ENCODE data around the gene TRAF3IP3. TPM values are rescaled to one million over a fixed set of nuclear protein-coding genes. Genes with fewer than 3 reads are reported as not detected.

TRAF3IP3 gene
- polyA plus RNA-seq, 1 experiment = not detected

DNA sequence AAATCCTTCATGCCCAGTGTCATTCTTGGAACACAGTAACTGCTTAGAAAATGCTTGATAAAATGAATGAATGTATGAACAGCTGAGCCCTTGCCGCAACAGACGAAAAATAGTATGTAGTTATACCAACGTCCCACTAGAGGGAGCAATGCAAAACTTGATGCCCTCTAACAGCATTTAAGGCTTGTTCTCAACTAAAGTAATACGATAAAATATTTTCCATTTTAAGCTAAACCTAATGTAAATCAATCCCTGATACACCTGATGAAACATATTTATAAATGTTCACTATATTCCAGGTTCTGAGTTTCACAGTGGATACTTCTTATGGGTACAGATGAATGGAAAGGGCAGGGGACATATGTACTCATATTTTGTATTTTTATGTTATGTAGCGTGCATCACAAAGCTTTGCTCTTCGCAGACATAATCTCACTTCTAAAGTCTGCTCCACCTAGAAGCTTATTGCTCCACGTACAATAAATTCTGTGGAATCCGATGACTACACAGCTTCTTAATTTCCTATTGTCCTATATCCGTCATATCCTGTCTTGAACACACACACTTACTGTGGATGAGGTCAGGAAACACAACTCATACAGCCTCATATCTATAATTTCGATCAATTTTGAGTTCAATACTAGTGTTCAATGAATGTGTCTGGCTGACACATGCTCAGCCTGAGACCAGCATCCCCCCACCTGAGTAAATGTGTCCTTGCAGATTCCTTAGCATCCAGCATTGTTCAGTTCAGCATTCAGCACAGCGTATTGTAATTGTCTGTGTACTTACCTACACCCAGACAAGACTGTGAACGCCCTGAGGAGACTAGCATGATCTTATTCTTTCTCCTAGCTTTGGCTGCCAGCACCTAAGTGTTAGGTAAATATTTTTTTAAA, 67.5 kb downstream of the TRAF3IP3 start:
- CTCF ChIA-PET = interaction anchor here (0.6 to 3.6 kb wide), 36 partner anchors 8 to 1317 kb away, joined by 3 to 27 read pairs (median 4); partner anchors contain the start of gene IRF6

DNA sequence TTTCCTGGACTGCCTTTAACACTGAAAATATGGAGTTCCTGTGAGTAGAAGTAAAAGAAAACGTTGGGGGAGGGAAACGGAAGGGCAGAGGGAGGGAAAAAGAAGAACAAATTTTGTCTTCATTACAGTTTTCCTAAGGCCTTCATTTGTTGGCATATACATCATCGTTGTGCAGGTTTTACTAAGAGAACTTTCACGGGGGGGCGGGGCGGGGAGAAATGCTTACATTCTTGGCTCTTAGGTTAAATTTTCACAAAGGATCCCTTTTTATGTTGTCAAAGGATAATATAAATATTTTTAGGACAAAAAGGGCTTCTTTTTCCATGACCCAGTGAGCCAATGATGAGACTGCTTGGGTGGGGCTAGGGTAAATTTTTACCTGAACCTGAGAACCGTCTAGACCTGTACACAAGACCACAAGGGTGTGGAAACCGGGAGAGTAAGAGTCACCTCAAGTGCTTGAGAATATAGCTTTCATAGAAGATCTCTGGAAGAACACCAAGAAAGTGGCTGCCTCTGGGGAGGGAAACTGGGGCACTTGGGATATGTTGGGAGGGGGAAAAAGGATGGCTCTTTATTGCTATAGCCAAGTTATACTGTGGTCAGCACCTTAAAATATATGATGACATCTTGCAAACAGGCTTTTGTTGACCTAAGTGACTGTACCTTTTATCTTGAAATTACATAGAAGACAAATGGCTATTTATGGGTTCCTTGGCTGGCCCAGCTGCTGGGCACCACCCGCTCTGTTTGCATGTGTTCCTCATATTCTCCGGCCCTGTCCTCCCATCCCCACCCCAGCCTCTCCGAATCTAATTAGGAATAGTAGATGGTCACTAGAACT, 70.0 kb downstream of the TRAF3IP3 start:
- CTCF ChIA-PET = interaction anchor here (1.0 to 2.2 kb wide), 2 partner anchors 8 to 80 kb away, joined by 3 to 9 read pairs; no protein-coding TSS in a partner anchor
- POLR2A ChIA-PET = no interaction called here
- Histone ChIP-seq H3K4me3 (ENCODE audit: low read depth, low read length) (no peak overlapping the region), H3K27me3 (ENCODE audit: control insufficient read depth, insufficient read depth, low read length) (no peaks in the 10 kb centered on the region), H3K36me3 (ENCODE audit: control insufficient read depth, insufficient read depth, low read length) (no peaks in the 10 kb centered on the region)
- TF ChIP-seq, protein P1, sequence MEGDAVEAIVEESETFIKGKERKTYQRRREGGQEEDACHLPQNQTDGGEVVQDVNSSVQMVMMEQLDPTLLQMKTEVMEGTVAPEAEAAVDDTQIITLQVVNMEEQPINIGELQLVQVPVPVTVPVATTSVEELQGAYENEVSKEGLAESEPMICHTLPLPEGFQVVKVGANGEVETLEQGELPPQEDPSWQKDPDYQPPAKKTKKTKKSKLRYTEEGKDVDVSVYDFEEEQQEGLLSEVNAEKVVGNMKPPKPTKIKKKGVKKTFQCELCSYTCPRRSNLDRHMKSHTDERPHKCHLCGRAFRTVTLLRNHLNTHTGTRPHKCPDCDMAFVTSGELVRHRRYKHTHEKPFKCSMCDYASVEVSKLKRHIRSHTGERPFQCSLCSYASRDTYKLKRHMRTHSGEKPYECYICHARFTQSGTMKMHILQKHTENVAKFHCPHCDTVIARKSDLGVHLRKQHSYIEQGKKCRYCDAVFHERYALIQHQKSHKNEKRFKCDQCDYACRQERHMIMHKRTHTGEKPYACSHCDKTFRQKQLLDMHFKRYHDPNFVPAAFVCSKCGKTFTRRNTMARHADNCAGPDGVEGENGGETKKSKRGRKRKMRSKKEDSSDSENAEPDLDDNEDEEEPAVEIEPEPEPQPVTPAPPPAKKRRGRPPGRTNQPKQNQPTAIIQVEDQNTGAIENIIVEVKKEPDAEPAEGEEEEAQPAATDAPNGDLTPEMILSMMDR (IDR thresholded peaks at IDR 0.05; ENCODE audit: insufficient read depth, low read depth, low read length) = no peak
- DNase-seq (ENCODE audit: low read depth) = no peak

More for the DNA sequence above, 67.5 kb downstream of the TRAF3IP3 start:
- H3K27me3 ChIP-seq (ENCODE audit: control insufficient read depth, insufficient read depth, low read length) = no peaks in the 10 kb centered on the region
- POLR2A ChIA-PET = interaction anchor here (0.6 kb wide), 1 partner anchor 308 kb away, joined by 3 read pairs; no protein-coding TSS in a partner anchor
- DNase-seq (ENCODE audit: low read depth) = no peak
- TF ChIP-seq, protein P1 (IDR thresholded peaks at IDR 0.05; ENCODE audit: insufficient read depth, low read depth, low read length) = peak; percentile 78
- H3K4me3 ChIP-seq (ENCODE audit: low read depth, low read length) = no peak overlapping the region
- no peaks in the 10 kb centered on the region for H3K36me3 ChIP-seq (ENCODE audit: control insufficient read depth, insufficient read depth, low read length)

DNA sequence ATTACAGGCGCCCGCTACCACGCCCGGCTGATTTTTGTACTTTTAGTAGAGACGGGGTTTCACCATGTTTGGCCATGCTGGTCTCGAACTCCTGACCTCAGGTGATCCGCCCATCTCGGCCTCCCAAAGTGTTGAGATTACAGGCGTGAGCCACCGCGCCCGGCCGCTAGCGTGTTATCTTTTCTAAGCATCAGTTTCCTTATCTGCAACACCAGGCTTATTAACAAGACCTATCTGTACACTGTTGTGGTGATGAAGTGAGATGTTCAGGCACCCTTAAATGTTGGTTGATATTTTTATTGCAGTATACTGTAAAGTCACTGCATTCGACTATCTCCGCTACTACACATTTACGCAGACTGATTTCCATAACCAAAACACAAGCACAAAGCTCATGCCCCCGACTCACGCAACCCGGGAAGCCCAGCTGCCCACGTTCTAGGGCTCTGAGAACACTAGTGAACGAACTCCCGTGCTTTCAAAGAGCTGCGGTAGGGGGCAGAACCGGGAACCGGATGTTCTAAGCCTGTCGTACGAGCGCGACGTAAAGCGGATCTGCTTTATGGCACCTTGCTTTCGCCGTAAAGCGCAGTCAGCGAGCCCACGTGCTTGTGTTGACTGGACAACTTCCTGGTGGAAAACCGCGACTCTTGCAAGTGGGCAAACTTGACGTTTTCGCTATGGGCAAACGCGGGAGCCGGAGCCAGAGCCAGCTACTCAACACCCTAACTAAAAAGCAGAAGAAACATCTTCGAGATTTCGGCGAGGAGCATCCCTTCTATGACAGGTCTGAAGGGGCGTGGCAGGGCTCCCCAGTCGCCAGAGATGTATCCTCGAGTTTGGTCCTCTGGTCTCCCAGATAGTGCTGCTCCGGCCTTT, 71.8 kb downstream of the TRAF3IP3 start, which contains the start of gene UTP25:
Gene UTP25 (plus strand): TSS at position 589 of the 879 bp plus-strand sequence. CDS start 92 bp downstream, at position 681.
- peak; percentile 81 for DNase-seq (ENCODE audit: low read depth)
- ChIA-PET CTCF (interaction anchor here (0.6 to 3.9 kb wide), 9 partner anchors 10 to 172 kb away, joined by 3 to 16 read pairs (median 4); no protein-coding TSS in a partner anchor), POLR2A (no interaction called here)
- Histone ChIP-seq H3K36me3 (ENCODE audit: control insufficient read depth, insufficient read depth, low read length) (no peaks in the 10 kb centered on the region), H3K4me3 (ENCODE audit: low read depth, low read length) (peak within 1 kb of the TSS; percentile 72), H3K27me3 (ENCODE audit: control insufficient read depth, insufficient read depth, low read length) (no peaks in the 10 kb centered on the region)
- TF ChIP-seq, protein P1 (IDR thresholded peaks at IDR 0.05; ENCODE audit: insufficient read depth, low read depth, low read length) = peak; percentile 83

DNA sequence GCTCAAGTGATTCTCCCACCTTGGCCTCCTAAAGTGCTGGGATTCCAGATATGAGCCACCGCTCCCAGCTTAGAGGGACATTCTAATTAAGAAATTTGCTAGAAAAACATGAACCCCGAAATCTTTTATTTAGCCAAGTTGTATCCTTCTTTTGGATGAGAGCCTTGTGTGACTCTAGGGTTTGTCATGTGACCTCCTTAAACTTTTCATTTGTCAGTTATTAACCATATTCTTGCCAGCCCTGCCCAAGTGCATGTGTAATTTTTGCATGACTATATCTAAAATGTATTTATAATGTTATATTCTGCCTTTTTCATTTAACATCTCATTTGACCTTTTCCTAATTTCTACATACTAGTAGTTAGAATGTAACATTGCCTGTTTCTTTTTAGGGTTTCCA, 73.9 kb downstream of the TRAF3IP3 start:
- CTCF ChIA-PET = interaction anchor here (3.9 kb wide), 1 partner anchor 10 kb away, joined by 16 read pairs; no protein-coding TSS in a partner anchor
- H3K27me3 ChIP-seq (ENCODE audit: control insufficient read depth, insufficient read depth, low read length) = no peaks in the 10 kb centered on the region
- peaks cover 6% of the 10 kb centered on the region for H3K36me3 ChIP-seq (ENCODE audit: control insufficient read depth, insufficient read depth, low read length)
- no peak overlapping the region for H3K4me3 ChIP-seq (ENCODE audit: low read depth, low read length)
- TF ChIP-seq, protein P1 (IDR thresholded peaks at IDR 0.05; ENCODE audit: insufficient read depth, low read depth, low read length) = no peak
- no peak for DNase-seq (ENCODE audit: low read depth)
- POLR2A ChIA-PET = no interaction called here

Measured in BJ (cell line).